HG03469 (cell line): ENCODE measurements around the gene TYMS.

ENCODE experiments used
- ATAC-seq: cut with Tn5 transposase; IDR thresholded peaks from one replicate; pipeline ENCODE4 v1.9.1; 2021; ENCODE audit warnings: mild to moderate bottlenecking, moderate library complexity, moderate number of reproducible peaks; ENCODE audit not compliant: unreplicated experiment

The TYMS gene

DNA sequence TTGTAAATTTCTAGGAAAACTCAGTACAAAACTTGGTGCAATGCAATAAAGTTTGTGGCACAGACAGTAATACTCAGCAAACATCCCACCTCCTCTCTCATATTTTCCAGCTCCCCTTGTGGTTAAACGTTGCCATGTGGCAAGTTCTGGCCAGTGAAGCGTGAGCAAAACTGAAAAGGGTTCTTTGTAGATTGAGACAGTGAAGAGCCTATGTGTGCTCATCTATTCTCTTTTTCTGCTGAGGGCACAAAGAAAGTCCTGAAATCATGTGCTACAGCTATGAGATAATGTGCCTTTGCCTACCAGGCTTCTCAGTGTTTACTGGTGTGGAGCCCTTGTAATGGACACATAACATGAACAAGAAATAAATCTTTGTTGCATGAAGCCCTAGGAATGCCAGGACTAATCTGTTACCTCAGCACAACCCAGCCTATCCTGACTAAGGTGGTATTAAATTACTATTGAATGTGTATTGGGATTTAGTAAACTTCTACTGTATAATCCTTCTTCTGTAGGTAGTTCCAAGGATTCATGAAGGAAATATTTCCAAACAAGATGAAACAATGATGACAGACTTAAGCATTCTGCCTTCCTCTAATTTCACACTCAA is 13.0 kb upstream of the TYMS start:
- ATAC-seq: no peak

DNA sequence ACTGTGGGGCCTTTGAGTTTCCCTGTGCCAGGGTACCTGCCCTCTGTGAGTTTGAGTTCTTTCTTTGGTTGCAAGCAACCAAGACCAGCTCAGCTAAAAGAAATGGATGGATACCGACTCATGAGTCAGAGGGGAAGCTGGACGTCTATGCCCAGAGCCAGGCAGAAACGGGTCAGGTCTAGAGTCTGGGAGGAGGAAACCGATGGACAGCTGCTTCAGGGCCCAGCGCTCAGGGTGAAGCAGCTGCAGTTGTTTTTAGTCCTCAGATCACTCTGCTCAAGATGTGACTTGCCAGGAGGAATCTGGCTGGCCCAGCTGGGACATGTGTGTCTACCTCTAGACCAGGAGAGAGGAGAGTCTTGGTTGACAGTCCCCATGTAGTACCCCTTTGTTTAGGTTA is 10.1 kb upstream of the TYMS start:
- ATAC-seq: no peak

DNA sequence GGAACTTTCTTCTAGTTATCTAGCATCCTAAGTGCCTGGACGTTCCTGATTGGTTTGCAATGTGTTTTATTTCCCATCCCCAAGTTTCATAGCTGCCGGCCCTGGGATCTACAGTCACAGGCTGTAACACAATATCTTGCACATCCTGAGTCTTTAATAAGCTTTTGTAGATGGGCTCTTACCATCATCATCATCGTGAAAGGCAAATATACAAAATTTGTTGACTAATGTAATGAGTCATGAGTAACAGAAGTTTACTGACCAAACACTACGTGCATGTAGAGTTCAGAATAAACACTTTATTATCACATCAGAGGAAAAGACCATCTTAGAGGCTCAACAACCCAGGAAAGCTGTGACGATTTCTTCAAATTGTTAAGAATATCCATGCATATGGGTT is 8.1 kb upstream of the TYMS start:
- no peak for ATAC-seq

DNA sequence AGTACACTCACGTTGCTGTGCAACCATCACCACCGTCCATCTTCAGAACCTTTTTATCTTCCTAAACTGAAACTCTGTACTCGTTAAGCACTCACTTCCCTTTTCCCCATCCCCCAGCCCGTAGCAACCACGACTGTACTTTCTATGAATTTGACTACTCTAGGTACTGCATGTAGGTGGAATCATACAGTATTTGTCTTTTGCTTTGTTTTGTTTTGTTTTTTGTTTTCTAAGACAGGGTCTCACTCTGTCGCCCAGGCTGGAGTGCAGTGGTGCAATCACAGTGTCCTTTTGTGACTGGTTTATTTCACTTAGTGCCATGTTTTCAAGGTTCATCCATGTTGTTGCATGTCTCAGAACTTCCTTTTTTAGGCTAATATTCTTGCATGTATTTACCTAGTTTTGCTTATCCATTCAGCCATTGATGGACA is 7.0 kb upstream of the TYMS start:
- ATAC-seq: peak; percentile 90

DNA sequence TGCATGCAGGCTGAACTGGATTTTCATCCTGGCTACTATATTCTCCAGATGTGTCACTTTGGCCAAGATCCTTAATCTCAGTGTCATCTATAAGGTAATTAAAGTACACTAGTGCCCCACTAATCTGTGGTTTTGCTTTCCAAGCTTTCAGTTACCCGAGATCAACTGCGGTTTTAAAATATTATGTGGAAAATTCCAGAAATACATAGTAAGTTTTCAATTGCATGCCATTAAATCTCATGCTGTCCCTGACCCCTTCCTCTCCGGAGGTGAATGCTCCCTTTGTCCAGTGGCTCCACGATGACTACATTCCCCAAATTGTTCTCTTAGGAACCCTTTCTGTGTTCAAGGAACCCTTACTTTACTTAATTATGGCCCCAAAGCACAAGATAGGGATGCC is 5.3 kb upstream of the TYMS start:
- ATAC-seq: no peak

DNA sequence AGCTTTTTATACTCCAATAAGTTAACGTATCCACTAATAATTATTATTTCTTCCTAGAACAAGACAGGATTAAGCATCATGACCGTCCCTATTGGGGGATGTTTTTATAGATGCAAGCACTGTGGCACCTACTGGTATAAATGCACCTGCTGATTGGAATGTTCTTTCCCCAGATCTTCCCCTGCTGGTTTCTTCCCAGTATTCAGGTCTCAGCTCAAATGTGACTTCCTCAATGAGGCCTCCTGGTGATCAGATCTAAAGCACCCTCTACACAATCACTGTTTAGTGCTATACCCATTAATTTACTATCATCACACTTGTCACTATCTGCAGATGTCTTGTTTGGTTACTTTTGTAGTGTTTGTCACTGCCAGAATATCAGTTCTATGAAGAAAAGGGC is 3.9 kb upstream of the TYMS start:
- no peak for ATAC-seq

DNA sequence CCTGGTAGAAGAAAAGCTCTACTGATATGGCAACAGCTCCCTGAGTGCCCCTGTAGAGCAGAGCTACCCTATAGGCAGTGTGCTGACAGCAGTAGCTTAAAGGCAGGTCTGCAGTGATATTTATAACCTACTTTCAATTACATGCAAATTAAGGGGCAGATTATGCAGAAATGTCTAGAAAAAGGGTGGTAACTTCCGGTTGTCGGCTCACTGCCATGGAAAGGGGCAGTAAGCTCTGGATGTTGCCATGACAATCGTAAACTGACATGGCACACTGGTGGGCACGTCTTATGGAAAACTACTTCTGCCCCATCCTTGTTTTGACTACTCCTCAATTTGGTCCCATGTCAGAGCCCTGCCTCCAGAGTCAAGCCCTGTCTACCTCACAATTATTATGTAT is 2.9 kb upstream of the TYMS start:
- no peak for ATAC-seq

DNA sequence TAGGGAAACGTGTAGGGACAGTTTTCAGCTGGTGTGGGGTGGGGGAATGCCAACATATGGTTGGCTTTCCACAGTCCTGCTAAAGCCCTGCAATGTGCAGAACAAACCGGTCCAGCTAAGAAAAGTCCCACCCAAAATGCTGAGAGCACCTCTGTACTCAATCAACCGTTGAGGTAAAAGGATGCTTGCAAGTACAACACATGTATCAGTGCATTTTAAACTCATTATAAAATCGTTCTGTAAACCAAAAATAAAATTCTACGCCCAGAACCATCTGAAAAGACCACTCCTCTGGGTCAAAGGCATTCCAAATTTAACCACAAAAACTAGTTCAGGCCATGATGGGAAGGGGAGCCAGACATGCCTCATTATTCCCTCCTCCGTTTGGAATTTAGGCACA is 2.0 kb upstream of the TYMS start:
- ATAC-seq: no peak

DNA sequence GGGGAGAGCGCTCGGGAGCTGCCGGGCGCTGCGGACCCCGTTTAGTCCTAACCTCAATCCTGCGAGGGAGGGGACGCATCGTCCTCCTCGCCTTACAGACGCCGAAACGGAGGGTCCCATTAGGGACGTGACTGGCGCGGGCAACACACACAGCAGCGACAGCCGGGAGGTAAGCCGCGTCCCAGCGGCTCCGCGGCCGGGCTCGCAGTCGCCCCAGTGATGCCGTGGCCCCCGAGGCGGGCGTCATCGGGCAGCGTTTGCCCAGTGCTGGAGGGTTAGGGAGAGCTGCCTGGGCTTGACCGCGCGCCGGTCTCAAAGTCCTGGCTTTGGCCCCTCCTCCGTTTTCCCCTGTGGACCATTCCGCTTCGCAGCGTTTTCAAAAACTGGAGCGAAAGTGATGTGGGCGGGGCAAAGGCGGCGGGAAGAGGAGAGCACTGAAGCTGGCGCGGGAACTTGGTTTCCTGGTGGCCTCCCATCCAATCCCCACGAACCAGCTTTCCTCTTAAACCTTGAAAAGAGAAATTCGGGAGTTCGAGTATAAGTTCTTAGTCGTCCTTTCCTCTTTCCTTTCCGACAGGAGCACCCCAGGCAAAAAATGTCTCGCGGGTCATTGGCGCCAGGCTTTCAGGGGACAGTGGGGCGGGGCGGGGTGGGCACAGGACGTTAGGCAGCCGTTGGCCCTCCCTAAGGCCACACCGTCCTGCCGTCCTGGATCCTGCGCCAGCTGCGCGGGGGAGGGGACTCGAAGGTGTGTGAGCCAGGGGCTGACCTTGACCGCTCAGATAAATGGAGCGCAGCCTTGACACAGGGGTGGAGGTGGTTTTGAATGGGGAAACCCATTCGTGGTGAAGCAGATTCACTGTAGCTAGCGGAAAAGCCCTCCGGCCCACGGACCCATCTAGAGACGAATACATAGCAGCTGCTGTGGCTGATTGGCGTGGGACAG is 821 bp downstream of the TYMS start:
- peak; percentile 33 for ATAC-seq

DNA sequence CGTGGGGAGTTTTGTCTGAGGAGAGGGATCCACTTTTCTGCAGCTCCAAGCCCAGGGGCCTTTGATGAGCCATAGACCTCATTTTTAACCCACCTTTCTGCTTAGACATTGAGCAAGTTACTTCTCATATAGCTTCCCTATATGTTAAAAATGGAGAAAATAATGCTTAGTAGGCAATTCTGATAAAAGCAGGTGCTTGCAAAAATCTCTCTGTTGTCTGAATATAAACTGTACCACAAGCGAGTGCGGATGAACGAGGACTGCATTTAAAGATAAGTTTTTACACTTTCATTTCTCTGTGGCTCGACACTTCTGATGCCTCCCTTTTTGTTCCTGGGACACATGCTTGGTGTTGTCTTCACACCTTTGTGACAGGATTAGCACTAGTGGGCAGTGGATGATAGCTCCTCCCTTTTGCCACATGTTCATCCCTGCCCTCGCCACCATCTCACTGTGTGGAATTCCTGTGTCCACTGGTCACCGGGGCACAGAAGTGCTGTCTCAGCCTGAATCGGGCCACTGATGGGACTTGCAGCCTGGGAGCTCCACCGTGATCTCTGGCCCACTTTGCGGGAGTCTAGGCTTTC is 1.6 kb downstream of the TYMS start:
- no peak for ATAC-seq

DNA sequence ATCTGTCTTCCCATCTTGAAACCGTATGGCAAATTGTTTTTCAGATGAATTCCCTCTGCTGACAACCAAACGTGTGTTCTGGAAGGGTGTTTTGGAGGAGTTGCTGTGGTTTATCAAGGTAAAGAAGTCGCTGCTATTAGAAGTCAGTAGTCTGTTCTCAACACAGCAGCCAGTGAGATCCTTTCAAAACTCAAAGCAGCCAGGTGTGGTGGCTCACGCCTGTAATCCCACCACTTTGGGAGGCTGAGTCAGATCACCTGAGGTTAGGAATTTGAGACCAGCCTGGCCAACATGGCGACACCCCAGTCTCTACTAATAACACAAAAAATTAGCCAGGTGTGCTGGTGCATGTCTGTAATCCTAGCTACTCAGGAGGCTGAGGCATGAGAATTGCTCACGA is 2.1 kb downstream of the TYMS start:
- ATAC-seq: no peak

DNA sequence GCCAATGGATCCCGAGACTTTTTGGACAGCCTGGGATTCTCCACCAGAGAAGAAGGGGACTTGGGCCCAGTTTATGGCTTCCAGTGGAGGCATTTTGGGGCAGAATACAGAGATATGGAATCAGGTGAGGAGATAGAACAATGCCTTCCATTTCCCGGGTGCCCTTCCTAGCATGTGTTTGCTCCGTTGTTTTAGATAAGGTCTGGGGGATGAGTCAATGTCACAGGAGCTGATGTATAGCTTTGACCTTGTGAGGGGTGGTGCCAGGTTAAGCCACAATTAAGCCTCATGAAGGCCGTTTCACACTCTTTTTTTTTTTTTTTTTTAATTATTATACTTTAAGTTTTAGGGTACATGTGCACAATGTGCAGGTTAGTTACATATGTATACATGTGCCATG is 4.7 kb downstream of the TYMS start:
- ATAC-seq: no peak

DNA sequence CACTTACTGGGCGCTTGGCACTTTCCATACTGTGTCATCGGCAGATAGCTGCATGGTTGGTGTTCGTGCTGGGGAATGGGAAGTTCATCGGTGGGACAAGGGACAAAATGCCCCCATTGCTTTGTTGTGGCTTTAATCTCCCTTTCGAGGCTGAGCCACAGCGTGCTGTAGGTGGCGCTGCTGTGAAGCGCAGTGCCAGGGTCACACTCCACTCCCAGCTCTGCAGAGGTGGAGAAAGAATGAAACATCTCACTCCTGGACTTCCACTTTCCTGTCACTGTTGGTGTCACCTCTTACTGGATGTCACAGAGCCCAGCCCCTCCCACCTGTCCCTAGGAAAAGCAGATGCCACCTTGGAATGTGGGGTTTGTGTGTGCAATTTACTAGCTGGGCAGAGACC is 8.7 kb downstream of the TYMS start:
- no peak for ATAC-seq

DNA sequence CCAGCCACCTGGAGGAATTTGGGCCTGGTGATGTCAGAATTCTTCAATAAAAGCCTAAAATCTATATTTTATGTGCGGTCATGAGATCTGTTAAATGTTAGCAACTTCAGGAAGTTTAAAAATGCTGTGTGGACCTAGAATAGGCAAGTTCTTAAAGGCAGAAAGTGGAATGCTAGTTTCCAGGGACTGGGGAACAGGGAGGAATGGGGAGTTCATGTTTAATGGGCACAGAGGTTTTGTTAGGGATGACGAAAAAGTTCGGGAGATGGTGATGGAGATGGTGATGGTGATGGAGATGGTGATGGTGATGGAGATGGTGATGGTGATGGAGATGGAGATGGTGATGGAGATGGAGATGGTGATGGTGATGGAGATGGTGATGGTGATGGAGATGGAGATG is 9.2 kb downstream of the TYMS start:
- no peak for ATAC-seq

DNA sequence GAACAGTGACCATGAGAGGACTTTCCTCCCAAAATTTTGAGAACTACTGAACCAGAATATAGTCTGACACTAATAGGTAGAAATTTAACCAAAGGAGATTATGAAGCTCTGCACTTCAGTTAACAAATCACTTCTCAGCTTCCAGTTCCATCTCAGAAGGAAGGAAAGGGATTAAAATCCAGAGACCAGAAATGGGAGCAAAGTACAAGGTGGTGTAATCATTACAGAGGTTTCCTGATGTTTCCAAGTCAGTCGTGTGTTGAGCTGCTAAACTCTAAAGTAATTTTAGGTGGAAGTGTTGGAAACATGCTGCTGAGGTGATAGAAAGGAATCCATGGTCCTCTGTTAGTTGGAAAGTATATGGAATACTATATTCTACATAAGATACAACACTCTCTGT is 10.8 kb downstream of the TYMS start:
- no peak for ATAC-seq

DNA sequence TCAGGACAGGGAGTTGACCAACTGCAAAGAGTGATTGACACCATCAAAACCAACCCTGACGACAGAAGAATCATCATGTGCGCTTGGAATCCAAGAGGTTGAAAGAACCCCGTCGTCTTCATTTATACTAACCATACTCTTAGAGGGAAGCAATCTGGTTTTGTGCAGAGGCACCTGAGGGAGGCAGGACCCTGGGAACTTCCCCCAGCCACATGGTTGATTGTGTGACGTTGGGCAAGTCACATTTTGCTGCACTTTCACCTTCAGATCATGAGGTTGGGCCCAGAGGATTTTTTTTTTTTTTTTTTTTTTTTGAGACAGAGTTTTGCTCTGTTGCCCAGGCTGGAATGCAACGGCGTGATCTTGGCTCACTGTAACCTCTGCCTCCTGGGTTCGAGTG is 11.6 kb downstream of the TYMS start:
- no peak for ATAC-seq

DNA sequence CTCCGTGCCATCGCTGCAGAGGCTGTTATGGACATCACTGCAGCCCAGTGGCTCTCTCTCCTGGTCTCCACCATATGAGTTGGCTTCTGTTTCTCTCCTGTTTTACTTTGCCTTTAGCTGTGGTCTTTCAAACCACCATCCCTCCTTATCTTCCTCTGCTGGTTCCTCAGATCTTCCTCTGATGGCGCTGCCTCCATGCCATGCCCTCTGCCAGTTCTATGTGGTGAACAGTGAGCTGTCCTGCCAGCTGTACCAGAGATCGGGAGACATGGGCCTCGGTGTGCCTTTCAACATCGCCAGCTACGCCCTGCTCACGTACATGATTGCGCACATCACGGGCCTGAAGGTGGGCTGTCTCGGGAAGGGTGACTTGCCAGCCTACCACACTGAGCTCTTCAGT is 13.1 kb downstream of the TYMS start:
- no peak for ATAC-seq

DNA sequence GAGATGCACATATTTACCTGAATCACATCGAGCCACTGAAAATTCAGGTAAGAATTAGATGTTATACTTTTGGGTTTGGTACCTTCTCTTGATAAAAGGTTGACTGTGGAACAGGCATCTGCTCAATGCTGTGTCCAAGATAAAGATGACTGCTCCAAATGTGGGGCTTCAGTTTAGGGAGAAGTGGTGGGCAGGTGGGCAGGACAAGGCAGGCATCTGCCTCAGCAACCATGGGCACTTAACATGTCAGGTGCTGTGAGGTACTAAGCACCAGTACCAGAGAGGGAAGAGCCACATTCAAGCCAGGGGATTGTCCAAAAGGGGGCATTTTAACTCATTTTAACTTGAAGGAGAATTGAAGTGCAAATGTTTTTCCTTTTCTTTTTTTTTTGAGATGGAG is 14.0 kb downstream of the TYMS start:
- no peak for ATAC-seq

DNA sequence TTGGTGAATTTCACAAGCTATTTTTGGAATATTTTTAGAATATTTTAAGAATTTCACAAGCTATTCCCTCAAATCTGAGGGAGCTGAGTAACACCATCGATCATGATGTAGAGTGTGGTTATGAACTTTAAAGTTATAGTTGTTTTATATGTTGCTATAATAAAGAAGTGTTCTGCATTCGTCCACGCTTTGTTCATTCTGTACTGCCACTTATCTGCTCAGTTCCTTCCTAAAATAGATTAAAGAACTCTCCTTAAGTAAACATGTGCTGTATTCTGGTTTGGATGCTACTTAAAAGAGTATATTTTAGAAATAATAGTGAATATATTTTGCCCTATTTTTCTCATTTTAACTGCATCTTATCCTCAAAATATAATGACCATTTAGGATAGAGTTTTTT is 15.9 kb downstream of the TYMS start:
- ATAC-seq: no peak

DNA sequence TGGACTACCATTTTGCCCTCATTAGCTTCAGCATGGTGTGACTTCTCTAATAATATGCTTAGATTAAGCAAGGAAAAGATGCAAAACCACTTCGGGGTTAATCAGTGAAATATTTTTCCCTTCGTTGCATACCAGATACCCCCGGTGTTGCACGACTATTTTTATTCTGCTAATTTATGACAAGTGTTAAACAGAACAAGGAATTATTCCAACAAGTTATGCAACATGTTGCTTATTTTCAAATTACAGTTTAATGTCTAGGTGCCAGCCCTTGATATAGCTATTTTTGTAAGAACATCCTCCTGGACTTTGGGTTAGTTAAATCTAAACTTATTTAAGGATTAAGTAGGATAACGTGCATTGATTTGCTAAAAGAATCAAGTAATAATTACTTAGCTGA is 16.3 kb downstream of the TYMS start:
- ATAC-seq: no peak

DNA sequence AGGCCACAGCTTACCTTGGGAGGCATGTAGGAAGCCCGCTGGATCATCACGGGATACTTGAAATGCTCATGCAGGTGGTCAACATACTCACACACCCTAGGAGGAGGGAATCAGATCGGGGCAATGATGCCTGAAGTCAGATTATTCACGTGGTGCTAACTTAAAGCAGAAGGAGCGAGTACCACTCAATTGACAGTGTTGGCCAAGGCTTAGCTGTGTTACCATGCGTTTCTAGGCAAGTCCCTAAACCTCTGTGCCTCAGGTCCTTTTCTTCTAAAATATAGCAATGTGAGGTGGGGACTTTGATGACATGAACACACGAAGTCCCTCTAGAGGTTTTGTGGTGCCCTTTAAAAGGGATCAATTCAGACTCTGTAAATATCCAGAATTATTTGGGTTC is 17.9 kb downstream of the TYMS start:
- ATAC-seq: no peak

DNA sequence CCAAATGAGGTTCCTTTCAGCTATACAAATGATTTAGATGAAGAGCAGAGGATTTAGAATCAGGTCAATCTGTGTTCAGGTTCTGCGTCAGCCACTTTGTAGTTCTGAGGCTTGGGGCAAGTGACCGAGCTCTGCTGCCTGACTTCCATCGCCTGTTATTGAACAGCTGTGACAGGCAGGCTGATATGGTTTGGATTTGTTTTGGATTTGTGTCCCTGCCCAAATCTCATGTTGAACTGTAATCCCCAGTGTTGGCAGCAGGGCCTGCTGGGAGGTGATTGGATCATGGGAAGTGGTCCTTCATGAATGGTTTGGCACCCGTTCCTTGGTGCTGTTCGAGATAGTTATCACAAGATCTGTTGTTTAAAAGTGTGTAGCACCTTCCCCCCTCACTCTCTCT is 18.6 kb downstream of the TYMS start:
- no peak for ATAC-seq
